H1 (cell line): ENCODE measurements around the gene VPS37C. TPM values are rescaled to one million over a fixed set of nuclear protein-coding genes. Genes with fewer than 3 reads are reported as not detected.

Experiments
- CTCF ChIA-PET: fragments of 300-600 bp; sonication (Branson Sonifier 250); formaldehyde crosslinking; loops from one replicate; lab custom pipeline; 2021; ENCODE audit not compliant: partially characterized antibody; lab: Charles Lee
- POLR2A ChIA-PET: fragments of 300-600 bp; sonication (Branson Sonifier 250); formaldehyde crosslinking; loops from one replicate; lab custom pipeline; 2021; ENCODE audit warnings: inconsistent platforms; ENCODE audit not compliant: partially characterized antibody; lab: Charles Lee
- DNase-seq, 2 experiments: peaks; one replicate each; pipeline versions ENCODE4 v3.0.0 to v3.0.0-alpha.2; 2010 to 2022; ENCODE audit warnings: low spot score in 2 of 2, low read depth in 1 of 2, mixed read lengths in 1 of 2
- FAIRE-seq: peaks from 2 replicates; lab custom pipeline; 2011; peaks lifted over from hg19 to GRCh38; lab: Jason Lieb, UNC
- H2AFZ ChIP-seq: 2 replicates; pipeline ENCODE4 v1.8.1; 2012; ENCODE audit warnings: low read length, inconsistent platforms
- H2AK5ac ChIP-seq: 2 replicates; pipeline ENCODE4 v1.6.1; 2013; ENCODE audit warnings: low read depth, low read length
- H2BK120ac ChIP-seq: replicated peaks from 2 replicates; pipeline ENCODE3; 2013; ENCODE audit warnings: low read depth, low read length, inconsistent platforms
- H2BK12ac ChIP-seq: 2 replicates; pipeline ENCODE4 v1.6.1; 2013; ENCODE audit warnings: low read depth, low read length
- H2BK15ac ChIP-seq: 2 replicates; pipeline ENCODE4 v1.6.1; 2013; ENCODE audit warnings: low read length
- H2BK20ac ChIP-seq: 2 replicates; pipeline ENCODE4 v1.6.1; 2013; ENCODE audit warnings: low read length
- H2BK5ac ChIP-seq: 2 replicates; pipeline ENCODE4 v1.6.1; 2013; ENCODE audit warnings: low read depth, low read length
- H3K14ac ChIP-seq: 2 replicates; pipeline ENCODE4 v1.6.1; 2013; ENCODE audit warnings: inconsistent platforms; ENCODE audit not compliant: insufficient read length
- H3K18ac ChIP-seq: 2 replicates; pipeline ENCODE4 v1.6.1; 2013; ENCODE audit warnings: low read length; ENCODE audit errors: extremely low read depth
- H3K23ac ChIP-seq: 2 replicates; pipeline ENCODE4 v1.6.1; 2013; ENCODE audit warnings: inconsistent platforms; ENCODE audit not compliant: insufficient read length
- H3K23me2 ChIP-seq: 2 replicates; pipeline ENCODE4 v1.6.1; 2013; ENCODE audit warnings: low read depth, low read length
- H3K27ac ChIP-seq: 2 replicates; pipeline ENCODE4 v1.6.1; 2011; ENCODE audit warnings: low read depth, low read length, inconsistent platforms
- H3K27me3 ChIP-seq, 4 experiments: replicated peaks in 1 of 4; 1 replicate in 1 of 4; 2 replicates in 3 of 4; pipeline versions ENCODE4 v1.6.1 to v1.8.1; 2011 to 2013; ENCODE audit warnings: low read length in 3 of 4, mild to moderate bottlenecking in 3 of 4, inconsistent platforms in 2 of 4, mixed read lengths in 2 of 4, moderate library complexity in 1 of 4; ENCODE audit not compliant: control insufficient read depth in 3 of 4, insufficient read depth in 3 of 4; ENCODE audit errors: extremely low read depth in 1 of 4
- H3K36me3 ChIP-seq, 4 experiments: 2 replicates each; pipeline versions ENCODE4 v1.6.1 to v1.8.1; 2011 to 2013; ENCODE audit warnings: mild to moderate bottlenecking in 4 of 4, low read length in 3 of 4, moderate library complexity in 2 of 4, control low read depth in 1 of 4, inconsistent platforms in 1 of 4; ENCODE audit not compliant: insufficient read depth in 4 of 4, control insufficient read depth in 2 of 4
- H3K4ac ChIP-seq: replicated peaks from 2 replicates; pipeline ENCODE3; 2013; ENCODE audit warnings: low read length, low read depth, mixed read lengths, inconsistent platforms; ENCODE audit not compliant: insufficient read length
- H3K4me1 ChIP-seq, 4 experiments: replicated peaks in 1 of 4; 1 replicate in 1 of 4; 2 replicates in 3 of 4; pipeline versions ENCODE4 v1.6.1 to v1.8.1; 2011 to 2013; ENCODE audit warnings: low read length in 3 of 4, inconsistent platforms in 2 of 4, mixed read lengths in 1 of 4; ENCODE audit not compliant: insufficient read depth in 4 of 4, control insufficient read depth in 3 of 4
- H3K4me2 ChIP-seq, 2 experiments: 2 replicates each; pipeline versions ENCODE4 v1.6.1 to v1.8.1; 2011 to 2013; ENCODE audit warnings: low read depth in 2 of 2, low read length in 2 of 2, control low read depth in 1 of 2, inconsistent platforms in 1 of 2, mild to moderate bottlenecking in 1 of 2; ENCODE audit not compliant: insufficient read depth in 1 of 2
- H3K4me3 ChIP-seq, 4 experiments: fragments of 200-600, 300-600 bp in 1 of 4; sonication (generic), shearing (Covaris generic), sonication (Bioruptor Twin) in 1 of 4; 2 replicates each; pipeline versions ENCODE4 v1.5.1 to v1.8.1; 2011 to 2016; ENCODE audit warnings: low read length in 4 of 4, low read depth in 3 of 4, control low read depth in 2 of 4, inconsistent platforms in 2 of 4, mild to moderate bottlenecking in 2 of 4, mixed read lengths in 1 of 4, moderate library complexity in 1 of 4; ENCODE audit not compliant: insufficient read depth in 2 of 4; ENCODE audit errors: extremely low read depth in 1 of 4
- H3K56ac ChIP-seq: replicated peaks from 2 replicates; pipeline ENCODE3; 2013; ENCODE audit warnings: low read depth, mild to moderate bottlenecking, mixed read lengths, low read length, inconsistent platforms; ENCODE audit not compliant: insufficient read length
- H3K79me1 ChIP-seq: 2 replicates; pipeline ENCODE4 v1.6.1; 2013; ENCODE audit warnings: low read depth, low read length, control low read depth
- H3K79me2 ChIP-seq, 2 experiments: 2 replicates each; pipeline versions ENCODE4 v1.6.1 to v1.8.1; 2012 to 2013; ENCODE audit warnings: low read length in 2 of 2, mild to moderate bottlenecking in 2 of 2, inconsistent platforms in 1 of 2; ENCODE audit not compliant: insufficient read depth in 2 of 2, control insufficient read depth in 1 of 2
- H3K9ac ChIP-seq, 4 experiments: replicated peaks in 1 of 4; 1 replicate in 1 of 4; 2 replicates in 3 of 4; pipeline versions ENCODE4 v1.6.1 to v1.8.1; 2011 to 2013; ENCODE audit warnings: low read depth in 3 of 4, low read length in 3 of 4, control low read depth in 2 of 4, mild to moderate bottlenecking in 2 of 4, moderate library complexity in 2 of 4, inconsistent platforms in 1 of 4; ENCODE audit errors: extremely low read depth in 1 of 4
- H3K9me3 ChIP-seq, 2 experiments: 2 replicates each; pipeline versions ENCODE4 v1.6.1 to v1.8.1; 2012 to 2013; ENCODE audit warnings: mild to moderate bottlenecking in 2 of 2, moderate library complexity in 2 of 2, control low read depth in 1 of 2, inconsistent platforms in 1 of 2, low read depth in 1 of 2, low read length in 1 of 2, mixed read lengths in 1 of 2; ENCODE audit not compliant: insufficient read depth in 2 of 2
- H4K20me1 ChIP-seq, 2 experiments: replicated peaks in 1 of 2; 2 replicates each; pipeline versions ENCODE3 to v1.8.1; 2011 to 2013; ENCODE audit warnings: inconsistent platforms in 2 of 2, low read length in 2 of 2, mild to moderate bottlenecking in 1 of 2; ENCODE audit not compliant: insufficient read depth in 2 of 2, control insufficient read depth in 1 of 2
- H4K5ac ChIP-seq: 2 replicates; pipeline ENCODE4 v1.6.1; 2013; ENCODE audit warnings: low read length, low read depth, mixed read lengths, inconsistent platforms; ENCODE audit not compliant: insufficient read length
- H4K8ac ChIP-seq: 2 replicates; pipeline ENCODE4 v1.8.0; 2013; ENCODE audit warnings: mild to moderate bottlenecking, moderate library complexity, low read length, inconsistent platforms; ENCODE audit not compliant: insufficient read depth; ENCODE audit errors: extremely low read depth
- H4K91ac ChIP-seq: replicated peaks from 2 replicates; pipeline ENCODE3; 2013; ENCODE audit warnings: low read length, mixed read lengths, inconsistent platforms; ENCODE audit not compliant: insufficient read length
- CEBPB ChIP-seq: IDR thresholded peaks from 2 replicates; pipeline ENCODE4 v1.6.1; 2012; ENCODE audit warnings: low read depth, low read length
- WGBS, 2 experiments: shearing (Covaris generic) in 1 of 2; methylation state at CpG; one replicate each; pipeline versions ENCODE4 v1.1.6 to v1.1.7; 2013 to 2015; ENCODE audit warnings: low lambda C conversion rate in 2 of 2, mixed read lengths in 2 of 2, inconsistent platforms in 1 of 2, low coverage in 1 of 2, missing lambda C conversion rate in 1 of 2; ENCODE audit not compliant: insufficient replicate concordance in 2 of 2, insufficient coverage in 1 of 2, insufficient read length in 1 of 2; ENCODE audit errors: extremely low coverage in 1 of 2, missing lambda C conversion rate in 1 of 2; 5-methylcytosine and 5-hydroxymethylcytosine counted together
- polyA plus RNA-seq, 7 experiments: library from polyadenylated mRNA; depleted of rRNA in 3 of 7; stranded (reverse) in 5 of 7; unstranded in 2 of 7; fragments of >200 nt in 5 of 7; fragments of 200-250 nt in 2 of 7; gene quantifications; 1 replicate in 5 of 7; 2 replicates in 1 of 7; 4 replicates in 1 of 7; pipeline versions ENCODE4 v1.2.1 to v1.2.3, GENCODE V29; 2011 to 2013; ENCODE audit warnings: missing spikeins in 2 of 7, mixed read lengths in 2 of 7
- total RNA-seq: library from RNA; stranded (reverse); fragmentation: NEBNext Ultra II Directional; extraction: Animal tissue kit (Norgen Biotek cat#: 25700); gene quantifications from 2 replicates; pipeline ENCODE4 v1.2.1, GENCODE V29; 2021

The VPS37C gene
- total and polyA plus RNA-seq, 2 of the 8 experiments (the other 6 are each of a cell fraction or from before 2014, with no cell fraction given) = 12.9 to 21.0 TPM

- Histone ChIP-seq H3K14ac (no peak overlapping the region), H3K9me3 (no peaks in the 10 kb centered on the region), H2BK15ac (no peak overlapping the region), H4K8ac (no peak overlapping the region), H3K18ac (no peak overlapping the region), H2AFZ (no peak overlapping the region), H4K5ac (no peak overlapping the region), H2BK5ac (no peak overlapping the region), H3K4me3 (no peak overlapping the region), H3K27me3 (no peaks in the 10 kb centered on the region), H3K4me2 (no peak overlapping the region), H2BK20ac (no peak overlapping the region), H3K23ac (no peak overlapping the region), H3K36me3 (no peaks in the 10 kb centered on the region; a peak in 2 of 8 replicates), H3K79me1 (no peaks in the 10 kb centered on the region), H2AK5ac (no peak overlapping the region), H2BK120ac (no peak overlapping the region), H3K4me1 (peaks cover 0 to 9% (median 7%) of the 10 kb centered on the region in 4 experiments; a peak in 4 of 7 replicates), H4K20me1 (peaks cover 0 to 4% of the 10 kb centered on the region in 2 experiments), H3K79me2 (no peaks in the 10 kb centered on the region), H2BK12ac (no peak overlapping the region), H3K56ac (no peak overlapping the region), H3K4ac (no peak overlapping the region), H3K23me2 (no peaks in the 10 kb centered on the region), H4K91ac (no peak overlapping the region), H3K9ac (no peak overlapping the region), H3K27ac (no peak overlapping the region)
- TF ChIP-seq CEBPB = no peak
- 88% methylated on average over 8 of the region's 8 CpGs; no CpG with 5 or more reads in 1 of the 2 experiments for whole genome bisulfite sequencing, 2 experiments
- ChIA-PET POLR2A (no interaction called here), CTCF (interaction anchor here (1.1 to 7.1 kb wide), 9 partner anchors 8 to 145 kb away, joined by 3 to 38 read pairs (median 5); no protein-coding TSS in a partner anchor)
- DNase-seq (no peak), FAIRE-seq (no peak)
Observed at GRCh38 chr11:61131186-61131585, 30.0 kb downstream of the VPS37C start.
